IPS-20b (cell line): ENCODE results near the gene MBD3.

ENCODE experiments used
- H3K27ac ChIP-seq: one replicate; pipeline ENCODE4 v1.5.1; 2013; ENCODE audit warnings: low read length
- H3K27me3 ChIP-seq: 2 replicates; pipeline ENCODE4 v1.6.1; 2013; ENCODE audit warnings: mild to moderate bottlenecking, low read length, inconsistent platforms; ENCODE audit not compliant: insufficient read depth
- H3K36me3 ChIP-seq: 2 replicates; pipeline ENCODE4 v1.6.1; 2013; ENCODE audit warnings: low read depth, mild to moderate bottlenecking, inconsistent platforms, low read length, moderate library complexity; ENCODE audit not compliant: insufficient read depth
- H3K4me1 ChIP-seq: 2 replicates; pipeline ENCODE4 v1.6.1; 2013; ENCODE audit warnings: mild to moderate bottlenecking, control low read depth, inconsistent platforms, low read length, moderate library complexity; ENCODE audit not compliant: insufficient read depth
- H3K4me3 ChIP-seq: 2 replicates; pipeline ENCODE4 v1.5.1; 2013; ENCODE audit warnings: mild to moderate bottlenecking, low read length, inconsistent platforms
- H3K9ac ChIP-seq: 2 replicates; pipeline ENCODE4 v1.6.1; 2013; ENCODE audit warnings: low read depth, mild to moderate bottlenecking, inconsistent platforms, low read length, moderate library complexity
- H3K9me3 ChIP-seq: 2 replicates; pipeline ENCODE4 v1.6.1; 2013; ENCODE audit warnings: mild to moderate bottlenecking, low read depth, low read length, inconsistent platforms; ENCODE audit not compliant: insufficient read depth

Gene MBD3

GRCh38 chr19:1606138-1606651 is 13.5 kb upstream of the MBD3 start:
- Histone ChIP-seq H3K4me3 (peak overlapping the region; percentile 87), H3K9me3 (no peaks in the 10 kb centered on the region), H3K27me3 (no peaks in the 10 kb centered on the region), H3K36me3 (peaks cover 15% of the 10 kb centered on the region), H3K27ac (peak overlapping the region; percentile 52), H3K4me1 (no peaks in the 10 kb centered on the region), H3K9ac (peak overlapping the region; percentile 88)

DNA sequence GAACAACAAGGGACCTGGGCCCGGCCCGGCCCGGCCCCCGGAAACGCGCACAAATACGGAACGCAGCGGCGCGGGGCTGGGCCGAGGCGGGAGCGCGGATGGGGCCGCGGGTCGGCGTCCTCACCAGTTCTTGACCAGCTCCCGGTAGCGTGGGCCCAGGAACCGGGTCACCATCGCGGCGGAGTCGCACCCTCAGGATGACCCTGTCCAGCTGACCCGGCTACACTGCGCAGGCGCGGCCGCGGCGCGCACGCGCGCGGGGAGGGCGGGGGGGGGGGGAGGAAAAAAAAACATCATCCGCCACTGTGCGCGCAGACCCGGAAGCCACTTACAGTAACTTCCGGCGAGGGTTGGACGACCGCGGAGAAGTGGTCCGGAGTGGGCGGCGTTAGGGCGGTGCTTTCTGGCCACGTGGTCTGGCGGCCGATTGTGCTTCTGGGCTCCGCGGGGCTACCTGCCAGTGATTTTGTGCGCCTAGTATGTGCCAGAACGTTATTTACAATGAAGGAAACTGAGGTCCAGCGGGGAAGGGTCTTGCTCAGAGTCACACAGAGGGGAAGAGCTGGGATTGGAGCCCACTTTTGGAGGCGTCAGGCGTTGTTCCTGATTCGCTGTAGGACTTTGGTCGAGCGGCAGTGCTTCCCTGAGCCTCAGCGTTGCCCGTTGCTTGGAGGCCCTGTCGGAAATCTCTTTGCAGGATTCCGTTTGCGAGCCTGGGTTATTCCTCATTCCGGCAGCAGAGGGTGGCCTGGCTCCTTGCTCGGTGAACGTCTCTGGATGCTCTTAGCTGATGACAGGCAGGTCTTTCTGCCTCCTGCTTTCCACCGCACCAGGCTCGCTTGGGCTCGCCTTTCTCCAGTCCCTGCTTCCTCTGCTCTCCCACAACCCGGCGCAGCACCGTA is 12.8 kb upstream of the MBD3 start, which contains the start of gene UQCR11:
TSS of gene UQCR11 (minus strand) at position 227 of the 902 bp plus-strand sequence. CDS start at position 174, 53 bp downstream.
- peak within 1 kb of the TSS; percentile 52 for H3K27ac ChIP-seq
- H3K9me3 ChIP-seq: no peaks in the 10 kb centered on the region
- H3K36me3 ChIP-seq: peaks cover 9% of the 10 kb centered on the region
- peak within 1 kb of the TSS; percentile 90 for H3K9ac ChIP-seq
- peak within 1 kb of the TSS; percentile 87 for H3K4me3 ChIP-seq
- H3K4me1 ChIP-seq: no peaks in the 10 kb centered on the region
- H3K27me3 ChIP-seq: no peaks in the 10 kb centered on the region

DNA sequence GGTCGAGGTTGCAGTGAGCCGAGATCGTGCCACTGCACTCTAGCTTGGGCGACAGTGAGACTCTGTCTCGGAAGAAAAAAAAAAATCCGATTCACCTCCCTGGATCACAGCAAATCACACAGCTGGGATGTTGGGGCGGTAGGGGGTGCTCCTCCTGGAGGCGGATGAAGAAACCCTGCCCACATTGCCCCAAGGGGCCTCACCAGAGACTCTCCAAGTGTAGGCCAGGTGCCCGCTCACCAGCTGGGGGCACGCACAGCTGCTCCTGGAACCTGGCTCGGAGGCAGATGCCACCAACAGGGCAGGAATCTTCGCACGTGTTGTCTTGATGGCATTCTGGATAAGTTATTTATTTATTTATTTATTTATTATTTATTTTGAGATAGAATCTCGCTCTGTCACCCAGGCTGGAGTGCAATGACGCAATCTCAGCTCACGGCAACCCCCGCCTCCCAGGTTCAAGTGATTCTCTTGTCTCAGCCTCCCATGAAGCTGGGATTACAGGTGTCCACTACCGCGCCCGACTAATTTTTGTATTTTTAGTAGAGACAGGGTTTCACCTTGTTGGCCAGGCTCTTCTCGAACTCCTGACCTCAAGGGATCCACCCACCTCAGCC is 9.5 kb upstream of the MBD3 start:
- Histone ChIP-seq H3K27ac (no peak overlapping the region), H3K27me3 (no peaks in the 10 kb centered on the region), H3K9ac (no peak overlapping the region), H3K36me3 (peaks cover 19% of the 10 kb centered on the region), H3K9me3 (no peaks in the 10 kb centered on the region), H3K4me3 (no peak overlapping the region), H3K4me1 (no peaks in the 10 kb centered on the region)

DNA sequence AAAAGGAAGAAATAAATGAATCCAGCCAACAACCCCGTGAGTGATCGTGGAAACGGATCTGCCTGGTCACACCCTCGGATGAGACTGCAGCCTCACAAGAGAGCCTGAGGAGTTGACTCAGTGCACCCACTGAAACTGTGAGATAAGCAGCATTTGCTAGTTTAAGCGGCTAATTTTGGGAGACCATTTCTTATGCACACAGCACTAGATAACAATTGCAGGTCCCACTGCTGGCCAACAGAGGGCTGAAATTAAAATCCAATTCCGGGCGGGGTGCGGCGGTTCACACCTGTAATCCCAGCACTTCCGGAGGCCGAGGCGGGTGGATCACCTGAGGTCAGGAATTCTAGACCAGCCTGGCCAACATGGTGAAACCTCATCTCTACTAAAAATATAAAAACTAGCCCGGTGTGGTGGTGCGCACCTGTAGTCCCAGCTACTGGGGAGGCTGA is 9.0 kb upstream of the MBD3 start:
- Histone ChIP-seq H3K27me3 (no peaks in the 10 kb centered on the region), H3K36me3 (peaks cover 25% of the 10 kb centered on the region), H3K9ac (no peak overlapping the region), H3K4me3 (no peak overlapping the region), H3K9me3 (no peaks in the 10 kb centered on the region), H3K4me1 (no peaks in the 10 kb centered on the region), H3K27ac (no peak overlapping the region)

DNA sequence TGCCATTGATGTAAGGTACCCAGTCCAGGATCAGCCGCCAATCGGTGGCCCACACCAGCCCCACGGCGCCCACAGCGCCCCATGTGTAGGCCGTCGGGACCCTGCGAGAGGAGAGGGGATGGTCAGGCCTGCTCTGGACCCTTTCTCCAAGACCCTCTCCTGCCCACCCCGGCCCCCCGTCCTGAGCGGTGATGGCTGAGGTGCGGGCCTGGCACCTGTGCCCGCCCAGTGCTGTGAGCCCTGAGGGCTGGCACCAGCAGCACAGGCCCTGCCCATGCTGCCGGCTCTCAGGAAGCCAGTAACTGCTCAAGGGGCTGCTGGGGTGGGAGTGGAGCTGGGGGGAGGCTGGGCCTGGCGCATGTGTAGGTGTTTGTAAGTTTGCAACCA is 6.8 kb upstream of the MBD3 start:
- Histone ChIP-seq H3K9me3 (no peaks in the 10 kb centered on the region), H3K4me3 (no peak overlapping the region), H3K36me3 (peaks cover 34% of the 10 kb centered on the region), H3K9ac (no peak overlapping the region), H3K4me1 (no peaks in the 10 kb centered on the region), H3K27ac (no peak overlapping the region), H3K27me3 (no peaks in the 10 kb centered on the region)

DNA sequence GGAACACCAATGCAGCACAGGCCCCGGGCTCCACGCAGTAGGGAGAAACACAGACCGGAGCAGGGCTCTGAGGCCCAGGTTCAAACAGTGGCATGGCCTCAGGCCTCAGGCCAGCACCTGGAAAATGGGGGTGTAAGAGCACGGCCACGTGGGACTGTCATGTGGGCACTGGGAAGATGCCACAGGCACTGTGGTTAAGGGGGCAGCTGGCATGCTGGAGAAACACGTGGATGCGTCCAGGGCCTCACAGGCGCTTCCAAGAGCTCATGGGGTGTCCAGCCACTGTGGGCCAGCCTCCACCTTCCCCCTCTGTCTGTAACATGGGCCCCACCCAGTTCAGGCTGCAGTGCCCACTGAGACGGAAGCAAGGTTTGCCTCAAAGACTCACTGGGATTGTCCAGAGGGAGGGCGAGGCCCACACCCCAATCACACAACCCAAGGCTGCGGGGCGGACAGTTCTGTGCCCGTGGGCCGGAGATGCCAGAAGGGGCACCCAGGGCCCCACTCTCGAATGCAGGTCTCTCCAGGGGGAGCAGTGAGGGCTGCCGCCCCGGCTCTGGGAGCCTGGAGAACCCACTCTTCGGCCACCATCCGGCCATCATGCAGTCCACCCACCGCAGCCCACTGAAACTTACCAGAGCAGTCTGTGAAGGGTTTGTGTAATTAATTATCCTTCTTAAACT is 6.3 kb upstream of the MBD3 start:
- H3K27ac ChIP-seq: no peak overlapping the region
- no peaks in the 10 kb centered on the region for H3K4me1 ChIP-seq
- no peaks in the 10 kb centered on the region for H3K27me3 ChIP-seq
- peaks cover 34% of the 10 kb centered on the region for H3K36me3 ChIP-seq
- H3K9me3 ChIP-seq: no peaks in the 10 kb centered on the region
- H3K4me3 ChIP-seq: no peak overlapping the region
- H3K9ac ChIP-seq: no peak overlapping the region

DNA sequence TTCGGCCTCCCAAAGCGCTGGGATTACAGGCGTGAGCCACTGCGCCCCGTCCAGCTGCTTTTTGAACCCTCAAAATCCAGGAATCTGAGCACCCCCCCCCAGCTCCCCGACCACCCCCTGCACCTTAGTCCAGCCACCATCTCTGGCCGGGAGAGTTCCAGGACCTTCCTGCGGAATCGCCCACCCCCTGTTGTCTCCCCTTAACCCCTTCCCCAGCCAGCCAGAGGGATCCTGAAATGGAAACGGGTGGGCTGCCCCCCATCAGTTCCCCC is 772 bp upstream of the MBD3 start:
- Histone ChIP-seq H3K36me3 (peaks cover 25% of the 10 kb centered on the region), H3K27me3 (no peaks in the 10 kb centered on the region), H3K9ac (peak overlapping the region; percentile 72; the same call in 1 of the 2 replicates), H3K27ac (no peak overlapping the region), H3K9me3 (no peaks in the 10 kb centered on the region), H3K4me1 (peaks cover 5% of the 10 kb centered on the region; the same call in 1 of the 2 replicates), H3K4me3 (peak overlapping the region; percentile 65; the same call in 1 of the 2 replicates)

GRCh38 chr19:1592024-1592754 is 476 bp downstream of the MBD3 start:
- Histone ChIP-seq H3K4me1 (peaks cover 5% of the 10 kb centered on the region; the same call in 1 of the 2 replicates), H3K9me3 (no peaks in the 10 kb centered on the region), H3K27me3 (no peaks in the 10 kb centered on the region), H3K9ac (peak overlapping the region; percentile 99), H3K4me3 (peak overlapping the region; percentile 98), H3K36me3 (peaks cover 14% of the 10 kb centered on the region), H3K27ac (peak overlapping the region; percentile 92)

DNA sequence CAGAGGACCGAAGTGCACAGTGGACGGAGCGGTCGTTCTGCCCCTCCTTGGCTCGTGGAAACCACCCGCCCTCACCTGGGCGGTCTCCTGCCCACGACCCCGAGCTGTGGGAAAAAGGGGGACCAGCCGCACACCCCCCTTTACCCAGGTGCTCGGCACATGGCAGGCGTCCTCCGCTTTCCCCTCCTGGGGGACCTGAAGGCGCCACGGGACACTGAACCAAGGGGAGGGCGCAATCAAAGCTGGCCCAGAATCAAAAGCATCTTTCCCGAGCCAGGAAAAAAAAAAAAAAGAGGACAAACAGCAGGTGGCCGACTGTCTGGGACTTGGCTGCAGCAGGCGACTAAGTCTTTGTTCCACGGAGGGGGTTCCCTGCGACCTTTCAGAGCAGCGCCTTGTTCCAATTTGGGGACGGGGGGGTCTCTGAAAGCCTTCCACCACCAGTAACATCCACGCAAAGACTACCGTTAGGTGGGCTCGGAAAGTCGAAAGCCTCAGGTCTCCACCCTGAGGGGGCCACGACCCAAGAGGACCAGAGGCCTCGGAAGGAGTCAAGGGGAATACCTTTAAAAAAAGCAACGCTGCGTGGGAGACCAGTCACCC is 1.1 kb downstream of the MBD3 start:
- peak overlapping the region; percentile 92 for H3K27ac ChIP-seq
- peak overlapping the region; percentile 99 for H3K9ac ChIP-seq
- peak overlapping the region; percentile 98 for H3K4me3 ChIP-seq
- H3K9me3 ChIP-seq: no peaks in the 10 kb centered on the region
- peaks cover 8% of the 10 kb centered on the region; the same call in 1 of the 2 replicates for H3K36me3 ChIP-seq
- peaks cover 5% of the 10 kb centered on the region; the same call in 1 of the 2 replicates for H3K4me1 ChIP-seq
- no peaks in the 10 kb centered on the region for H3K27me3 ChIP-seq

GRCh38 chr19:1590641-1591397 is 1.8 kb downstream of the MBD3 start:
- H3K9ac ChIP-seq: peak overlapping the region; percentile 99
- no peaks in the 10 kb centered on the region for H3K9me3 ChIP-seq
- H3K27me3 ChIP-seq: no peaks in the 10 kb centered on the region
- H3K36me3 ChIP-seq: peaks cover 11% of the 10 kb centered on the region
- peaks cover 5% of the 10 kb centered on the region; the same call in 1 of the 2 replicates for H3K4me1 ChIP-seq
- H3K27ac ChIP-seq: peak overlapping the region; percentile 92
- H3K4me3 ChIP-seq: peak overlapping the region; percentile 98
